ENCODE data around the gene KIR3DL2.
"Not testable (repeated sequence)": the region's sequence is repeated elsewhere in the genome, so short reads cannot be mapped to it uniquely, and the experiment has no call there.

KIR3DL2 gene

GRCh38 chr19:54850061-54850640, at the start of gene KIR3DL2:
KIR3DL2 (plus strand) TSS chr19:54850443; CDS start chr19:54850476, 33 bp downstream.
- H3K4me1 ChIP-seq (ENCODE audit: insufficient read depth, low read length); H3K36me3 ChIP-seq (ENCODE audit: insufficient read depth, low read length); H3K9me3 ChIP-seq (ENCODE audit: low read length); H3K27me3 ChIP-seq (ENCODE audit: insufficient read depth, low read length); H3K4me3 ChIP-seq (ENCODE audit: low read length); H2AFZ ChIP-seq (ENCODE audit: low read depth, low read length): not testable (repeated sequence)

DNA sequence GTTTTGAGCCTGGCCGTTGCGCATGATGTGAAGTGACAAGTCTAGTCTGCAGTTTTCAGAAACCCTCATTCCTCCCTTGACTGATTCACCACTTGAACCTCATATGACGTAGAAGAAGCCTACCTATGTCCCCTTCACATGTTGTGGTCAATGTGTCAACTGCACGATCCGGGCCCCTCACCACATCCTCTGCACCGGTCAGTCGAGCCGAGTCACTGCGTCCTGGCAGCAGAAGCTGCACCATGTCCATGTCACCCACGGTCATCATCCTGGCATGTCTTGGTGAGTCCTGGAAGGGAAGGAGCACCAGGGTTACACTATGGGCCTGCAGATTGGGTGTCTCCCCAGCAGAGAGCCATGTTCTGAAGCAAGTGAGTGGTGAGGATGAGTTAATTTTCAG, 46.8 kb upstream of the KIR3DL2 start, which contains the start of gene KIR2DL4:
Gene KIR2DL4 (plus strand): TSS at position 201 of the 400 bp plus-strand sequence. CDS start 42 bp downstream, at position 243.
- no peak within 1 kb of the TSS for H2AFZ ChIP-seq (ENCODE audit: low read depth, low read length)
- H3K36me3 ChIP-seq (ENCODE audit: insufficient read depth, low read length): no peaks in the 10 kb centered on the region
- H3K27me3 ChIP-seq (ENCODE audit: insufficient read depth, low read length): no peaks in the 10 kb centered on the region
- H3K9me3 ChIP-seq (ENCODE audit: low read length): peaks cover 3% of the 10 kb centered on the region
- H3K4me1 ChIP-seq (ENCODE audit: insufficient read depth, low read length): no peaks in the 10 kb centered on the region
- H3K4me3 ChIP-seq (ENCODE audit: low read length): no peak within 1 kb of the TSS

GRCh38 chr19:54804101-54804500, 46.1 kb upstream of the KIR3DL2 start:
- H3K27me3 ChIP-seq (ENCODE audit: insufficient read depth, low read length): no peaks in the 10 kb centered on the region
- no peaks in the 10 kb centered on the region for H3K4me1 ChIP-seq (ENCODE audit: insufficient read depth, low read length)
- no peaks in the 10 kb centered on the region for H3K36me3 ChIP-seq (ENCODE audit: insufficient read depth, low read length)
- no peak overlapping the region for H2AFZ ChIP-seq (ENCODE audit: low read depth, low read length)
- H3K4me3 ChIP-seq (ENCODE audit: low read length): no peak overlapping the region
- peaks cover 3% of the 10 kb centered on the region for H3K9me3 ChIP-seq (ENCODE audit: low read length)

DNA sequence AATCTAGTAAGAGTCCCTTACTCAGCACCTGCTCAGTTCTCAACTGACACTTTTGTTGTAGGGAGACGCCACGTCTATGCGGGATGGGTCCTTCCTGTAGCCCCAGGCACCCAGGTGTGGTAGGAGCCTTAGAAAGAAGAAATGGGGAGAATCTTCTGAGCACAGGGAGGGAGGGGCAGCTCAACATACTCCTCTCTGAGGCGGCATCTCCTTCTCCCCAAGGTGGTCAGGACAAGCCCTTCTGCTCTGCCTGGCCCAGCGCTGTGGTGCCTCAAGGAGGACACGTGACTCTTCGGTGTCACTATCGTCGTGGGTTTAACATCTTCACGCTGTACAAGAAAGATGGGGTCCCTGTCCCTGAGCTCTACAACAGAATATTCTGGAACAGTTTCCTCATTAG, 45.7 kb upstream of the KIR3DL2 start:
- Histone ChIP-seq H3K36me3 (ENCODE audit: insufficient read depth, low read length) (no peaks in the 10 kb centered on the region), H3K27me3 (ENCODE audit: insufficient read depth, low read length) (no peaks in the 10 kb centered on the region)

DNA sequence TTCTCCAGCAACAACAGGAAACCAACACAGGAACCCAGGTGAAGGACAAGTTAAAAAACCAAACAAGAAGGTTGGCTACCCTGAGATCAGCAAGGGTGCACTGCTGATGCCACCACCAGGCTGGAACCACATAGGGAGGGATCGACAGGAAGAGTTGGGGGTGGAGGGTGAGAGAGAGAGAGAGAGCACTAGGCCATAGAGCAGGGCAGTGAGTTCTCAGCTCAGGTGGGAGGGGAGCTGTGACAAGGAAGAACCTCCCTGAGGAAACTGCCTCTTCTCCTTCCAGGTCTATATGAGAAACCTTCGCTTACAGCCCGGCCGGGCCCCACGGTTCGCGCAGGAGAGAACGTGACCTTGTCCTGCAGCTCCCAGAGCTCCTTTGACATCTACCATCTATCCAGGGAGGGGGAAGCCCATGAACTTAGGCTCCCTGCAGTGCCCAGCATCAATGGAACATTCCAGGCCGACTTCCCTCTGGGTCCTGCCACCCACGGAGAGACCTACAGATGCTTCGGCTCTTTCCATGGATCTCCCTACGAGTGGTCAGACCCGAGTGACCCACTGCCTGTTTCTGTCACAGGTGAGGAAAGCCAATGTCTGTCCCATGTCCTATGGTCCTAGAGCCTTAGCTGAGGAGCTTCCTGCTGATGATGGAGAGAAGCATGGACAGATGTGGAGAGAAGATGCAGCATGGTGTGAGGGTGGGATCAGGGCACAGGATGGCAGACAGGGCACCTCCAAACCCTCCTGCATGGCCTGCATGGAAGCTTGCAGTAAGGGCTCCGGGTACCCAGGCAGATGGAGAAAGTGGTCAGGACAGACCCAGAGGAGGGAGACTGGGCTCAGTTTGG, 44.4 kb upstream of the KIR3DL2 start:
- H2AFZ ChIP-seq (ENCODE audit: low read depth, low read length): no peak overlapping the region
- H3K4me3 ChIP-seq (ENCODE audit: low read length): no peak overlapping the region
- H3K9me3 ChIP-seq (ENCODE audit: low read length): peaks cover 3% of the 10 kb centered on the region
- no peaks in the 10 kb centered on the region for H3K4me1 ChIP-seq (ENCODE audit: insufficient read depth, low read length)
- H3K36me3 ChIP-seq (ENCODE audit: insufficient read depth, low read length): no peaks in the 10 kb centered on the region
- H3K27me3 ChIP-seq (ENCODE audit: insufficient read depth, low read length): no peaks in the 10 kb centered on the region

More for the DNA sequence above, 45.7 kb upstream of the KIR3DL2 start:
- Histone ChIP-seq H2AFZ (ENCODE audit: low read depth, low read length) (no peak overlapping the region), H3K4me1 (ENCODE audit: insufficient read depth, low read length) (no peaks in the 10 kb centered on the region), H3K9me3 (ENCODE audit: low read length) (peaks cover 3% of the 10 kb centered on the region), H3K4me3 (ENCODE audit: low read length) (no peak overlapping the region)

- H3K27me3 ChIP-seq (ENCODE audit: insufficient read depth, low read length): no peaks in the 10 kb centered on the region
- H3K4me3 ChIP-seq (ENCODE audit: low read length): no peak overlapping the region
- H3K36me3 ChIP-seq (ENCODE audit: insufficient read depth, low read length): no peaks in the 10 kb centered on the region
- no peaks in the 10 kb centered on the region for H3K4me1 ChIP-seq (ENCODE audit: insufficient read depth, low read length)
- H3K9me3 ChIP-seq (ENCODE audit: low read length): peaks cover 3% of the 10 kb centered on the region
- no peak overlapping the region for H2AFZ ChIP-seq (ENCODE audit: low read depth, low read length)
Observed at GRCh38 chr19:54806516-54806838, 43.8 kb upstream of the KIR3DL2 start.

- H3K27me3 ChIP-seq (ENCODE audit: insufficient read depth, low read length); H3K4me1 ChIP-seq (ENCODE audit: insufficient read depth, low read length); H3K4me3 ChIP-seq (ENCODE audit: low read length); H3K9me3 ChIP-seq (ENCODE audit: low read length); H2AFZ ChIP-seq (ENCODE audit: low read depth, low read length); H3K36me3 ChIP-seq (ENCODE audit: insufficient read depth, low read length): not testable (repeated sequence)
Observed at GRCh38 chr19:54814571-54814970, 35.7 kb upstream of the KIR3DL2 start.

- not testable (repeated sequence) for H3K27me3 ChIP-seq (ENCODE audit: insufficient read depth, low read length); H3K4me1 ChIP-seq (ENCODE audit: insufficient read depth, low read length); H3K9me3 ChIP-seq (ENCODE audit: low read length); H3K36me3 ChIP-seq (ENCODE audit: insufficient read depth, low read length); H2AFZ ChIP-seq (ENCODE audit: low read depth, low read length); H3K4me3 ChIP-seq (ENCODE audit: low read length)
Observed at GRCh38 chr19:54816251-54816650, 34.0 kb upstream of the KIR3DL2 start, which contains the start of gene KIR3DL1. KIR3DL1 (plus strand) TSS chr19:54816468.

DNA sequence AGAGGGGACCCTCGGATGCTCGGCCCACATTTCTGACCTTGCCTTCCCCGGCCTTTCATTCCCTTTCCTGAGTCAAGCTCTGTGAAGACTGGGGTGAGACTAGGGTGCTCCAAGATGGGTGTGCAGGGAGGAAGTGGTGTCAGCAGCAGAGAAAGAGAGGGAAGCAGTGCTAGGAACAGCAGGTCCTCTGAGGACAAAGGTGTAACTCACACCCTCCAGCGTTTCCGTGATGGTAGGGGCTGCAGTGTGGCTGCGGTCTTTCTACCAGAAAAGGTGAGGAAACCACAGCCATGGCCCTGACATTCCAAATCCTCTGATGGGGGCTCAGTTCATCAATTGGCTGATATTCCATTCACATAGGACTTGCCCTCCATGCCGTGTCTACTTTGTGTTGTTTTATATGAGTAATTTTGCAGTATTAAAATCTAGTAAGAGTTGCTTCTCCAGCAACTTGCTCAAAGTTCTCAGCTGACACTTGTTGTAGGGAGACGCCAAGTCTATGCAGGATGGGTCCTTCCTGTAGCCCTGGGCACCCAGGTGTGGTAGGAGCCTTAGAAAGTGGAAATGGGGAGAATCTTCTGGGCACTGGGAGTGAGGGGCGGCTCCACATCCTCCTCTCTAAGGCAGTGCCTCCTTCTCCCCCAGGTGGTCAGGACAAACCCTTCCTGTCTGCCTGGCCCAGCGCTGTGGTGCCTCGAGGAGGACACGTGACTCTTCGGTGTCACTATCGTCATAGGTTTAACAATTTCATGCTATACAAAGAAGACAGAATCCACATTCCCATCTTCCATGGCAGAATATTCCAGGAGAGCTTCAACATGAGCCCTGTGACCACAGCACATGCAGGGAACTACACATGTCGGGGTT, 32.3 kb upstream of the KIR3DL2 start:
- H3K9me3 ChIP-seq (ENCODE audit: low read length): no peaks in the 10 kb centered on the region
- H3K4me1 ChIP-seq (ENCODE audit: insufficient read depth, low read length): no peaks in the 10 kb centered on the region
- no peak overlapping the region for H3K4me3 ChIP-seq (ENCODE audit: low read length)
- H3K36me3 ChIP-seq (ENCODE audit: insufficient read depth, low read length): no peaks in the 10 kb centered on the region
- no peaks in the 10 kb centered on the region for H3K27me3 ChIP-seq (ENCODE audit: insufficient read depth, low read length)
- no peak overlapping the region for H2AFZ ChIP-seq (ENCODE audit: low read depth, low read length)

- H3K36me3 ChIP-seq (ENCODE audit: insufficient read depth, low read length); H3K9me3 ChIP-seq (ENCODE audit: low read length); H2AFZ ChIP-seq (ENCODE audit: low read depth, low read length); H3K4me3 ChIP-seq (ENCODE audit: low read length); H3K4me1 ChIP-seq (ENCODE audit: insufficient read depth, low read length); H3K27me3 ChIP-seq (ENCODE audit: insufficient read depth, low read length): not testable (repeated sequence)
Observed at GRCh38 chr19:54824416-54824815, 25.8 kb upstream of the KIR3DL2 start.

- H3K4me3 ChIP-seq (ENCODE audit: low read length); H2AFZ ChIP-seq (ENCODE audit: low read depth, low read length); H3K36me3 ChIP-seq (ENCODE audit: insufficient read depth, low read length); H3K4me1 ChIP-seq (ENCODE audit: insufficient read depth, low read length); H3K27me3 ChIP-seq (ENCODE audit: insufficient read depth, low read length); H3K9me3 ChIP-seq (ENCODE audit: low read length): not testable (repeated sequence)
Observed at GRCh38 chr19:54825326-54825725, 24.9 kb upstream of the KIR3DL2 start.

DNA sequence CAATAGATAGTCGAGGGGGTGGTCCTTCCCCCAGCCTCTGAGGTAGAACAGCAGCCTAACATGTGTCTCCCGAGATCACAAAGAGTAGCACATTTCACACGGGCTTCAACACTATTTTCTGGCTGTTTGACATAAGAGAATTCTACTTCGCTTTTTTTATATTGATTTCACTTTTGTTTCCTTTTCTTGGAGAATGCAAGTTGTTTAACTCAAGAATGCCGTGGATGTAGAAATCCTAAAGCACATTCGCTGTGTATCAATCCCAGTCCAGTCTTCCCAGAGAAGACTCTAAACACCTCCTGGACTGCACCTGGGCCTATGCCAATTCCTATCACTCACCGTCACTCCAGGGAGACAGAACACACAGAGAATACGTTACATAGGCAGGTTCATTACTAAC, 22.2 kb upstream of the KIR3DL2 start:
- H2AFZ ChIP-seq (ENCODE audit: low read depth, low read length); H3K27me3 ChIP-seq (ENCODE audit: insufficient read depth, low read length); H3K9me3 ChIP-seq (ENCODE audit: low read length); H3K36me3 ChIP-seq (ENCODE audit: insufficient read depth, low read length); H3K4me1 ChIP-seq (ENCODE audit: insufficient read depth, low read length); H3K4me3 ChIP-seq (ENCODE audit: low read length): not testable (repeated sequence)

- not testable (repeated sequence) for H3K9me3 ChIP-seq (ENCODE audit: low read length); H3K27me3 ChIP-seq (ENCODE audit: insufficient read depth, low read length); H3K4me1 ChIP-seq (ENCODE audit: insufficient read depth, low read length); H3K36me3 ChIP-seq (ENCODE audit: insufficient read depth, low read length); H2AFZ ChIP-seq (ENCODE audit: low read depth, low read length); H3K4me3 ChIP-seq (ENCODE audit: low read length)
Observed at GRCh38 chr19:54832496-54832895, 17.7 kb upstream of the KIR3DL2 start, which contains the start of gene KIR2DS4. KIR2DS4 (plus strand) TSS chr19:54832676.

Data from neuron (in vitro differentiated cells).